Midbrain (tissue), 1 donor: ENCODE data around the gene TASP1.

Experiments
- DNase-seq: peaks from one replicate; lab custom pipeline; 2025; lab: John Stamatoyannopoulos, UW

TASP1 gene

GRCh38 chr20:13571662-13572061 lies 67.1 kb downstream of the TASP1 start:
- no peak for DNase-seq

DNA sequence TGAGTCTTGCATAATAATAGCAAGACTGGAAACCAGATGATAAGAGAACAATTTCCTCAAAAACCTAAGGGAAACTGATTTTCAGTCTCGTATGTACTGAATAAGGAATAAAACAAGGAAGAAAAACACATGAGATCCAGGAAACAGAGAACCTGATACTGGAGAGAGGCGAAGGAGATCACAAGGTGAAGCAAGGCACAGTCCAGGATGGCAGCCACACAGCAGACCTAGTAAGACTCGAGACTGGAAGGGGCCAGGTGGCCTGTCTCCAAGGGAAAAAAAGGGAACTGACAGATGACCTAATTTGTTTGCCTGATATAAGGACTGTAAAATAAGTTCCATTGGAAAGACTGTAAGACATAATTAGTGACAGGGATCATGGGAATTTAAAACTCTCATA lies 71.1 kb downstream of the TASP1 start:
- DNase-seq = no peak

DNA sequence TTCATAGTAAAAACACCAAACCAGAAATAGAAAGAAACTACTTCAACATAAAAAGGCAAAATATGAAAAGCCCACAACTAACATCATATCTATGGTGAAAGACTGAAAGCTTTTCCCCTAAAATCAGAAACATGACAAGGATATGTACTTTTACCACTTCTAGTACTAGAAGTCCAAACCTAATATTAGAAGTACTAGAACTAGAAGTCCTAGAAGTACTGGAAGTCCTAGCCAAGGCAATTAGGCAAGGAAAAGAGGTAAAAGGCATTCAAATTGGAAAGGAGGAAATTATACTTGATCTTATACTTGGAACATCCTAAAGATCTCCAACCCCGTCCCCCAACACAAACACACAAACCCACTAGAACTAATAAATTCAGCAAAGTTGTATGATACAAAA lies 74.9 kb downstream of the TASP1 start:
- DNase-seq = no peak

DNA sequence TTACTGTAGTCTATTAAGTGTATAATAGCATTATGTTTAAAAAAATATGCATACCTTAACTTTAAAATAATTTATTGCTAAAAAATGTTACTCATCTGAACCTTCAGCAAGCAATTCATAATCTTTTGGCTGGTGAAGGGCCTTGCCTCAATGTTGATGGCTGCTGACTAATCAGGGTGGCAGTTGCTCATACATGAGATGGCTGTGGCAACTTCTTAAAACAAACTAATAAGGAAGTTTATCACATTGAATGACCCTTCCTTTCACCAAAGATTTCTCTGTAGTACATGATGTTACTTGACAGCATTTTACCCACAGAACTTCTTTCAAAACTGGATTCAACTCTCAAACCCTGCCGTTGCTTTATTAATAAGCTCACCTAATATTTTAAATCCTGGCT lies 84.0 kb downstream of the TASP1 start:
- DNase-seq = no peak

- no peak for DNase-seq
These were observed 84.7 kb downstream of the TASP1 start for GRCh38 chr20:13554076-13554475.

DNA sequence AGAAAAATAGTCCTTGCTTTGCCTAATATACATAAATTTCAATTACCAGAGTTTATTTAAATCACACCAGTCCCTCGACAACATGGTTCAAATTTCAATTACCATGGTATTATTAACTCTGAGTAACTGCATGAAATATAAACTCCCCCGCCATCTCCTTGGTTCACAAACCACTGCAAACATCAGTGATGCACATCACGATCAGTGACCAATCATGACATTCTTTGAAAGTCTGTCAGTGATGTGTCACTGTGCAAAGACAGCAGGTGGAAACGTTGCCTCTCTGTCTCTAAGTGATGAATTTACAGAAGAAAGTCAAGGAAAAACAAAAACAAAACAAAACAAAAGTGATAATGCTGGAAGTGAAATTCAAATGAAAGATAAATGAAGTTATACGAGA lies 86.7 kb downstream of the TASP1 start:
- DNase-seq = no peak

DNA sequence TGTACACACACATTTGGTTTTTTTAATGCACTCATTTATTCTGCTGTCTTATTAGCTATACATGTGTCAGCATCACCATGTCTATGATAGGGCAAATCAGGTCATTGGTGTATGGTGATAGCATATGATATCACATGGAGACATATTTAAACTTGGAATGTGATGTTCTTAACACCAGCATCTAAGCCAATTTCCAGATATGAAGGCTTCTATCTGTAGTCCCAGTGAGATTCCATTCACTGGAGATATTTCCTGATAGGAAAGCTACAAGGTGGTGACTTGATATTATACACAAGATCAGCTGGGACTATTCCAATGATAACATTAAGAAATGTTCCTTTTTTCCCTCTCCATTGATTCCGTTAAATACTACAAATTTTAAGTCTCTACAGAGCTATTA lies 89.3 kb downstream of the TASP1 start:
- no peak for DNase-seq

GRCh38 chr20:13546497-13547131 lies 92.1 kb downstream of the TASP1 start:
- peak; percentile 53 for DNase-seq

DNA sequence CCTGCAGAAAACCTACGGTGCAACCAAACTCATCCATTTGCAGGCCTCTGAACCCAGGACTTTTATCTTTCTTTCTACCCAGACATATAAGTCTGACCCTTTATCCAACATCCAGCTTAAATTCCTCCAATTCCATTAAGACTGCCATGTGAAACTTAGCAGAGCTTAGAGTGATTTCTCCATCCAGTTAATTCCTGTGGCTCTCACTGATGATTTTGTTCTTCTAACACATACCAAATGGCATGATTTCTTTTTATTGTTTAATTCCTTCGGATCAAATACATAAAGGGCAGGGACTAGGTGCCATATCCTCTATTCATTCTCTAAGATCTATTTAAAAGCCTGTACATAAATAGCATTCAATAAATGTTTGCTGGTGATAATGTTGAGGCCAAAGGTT lies 92.9 kb downstream of the TASP1 start:
- DNase-seq = no peak

DNA sequence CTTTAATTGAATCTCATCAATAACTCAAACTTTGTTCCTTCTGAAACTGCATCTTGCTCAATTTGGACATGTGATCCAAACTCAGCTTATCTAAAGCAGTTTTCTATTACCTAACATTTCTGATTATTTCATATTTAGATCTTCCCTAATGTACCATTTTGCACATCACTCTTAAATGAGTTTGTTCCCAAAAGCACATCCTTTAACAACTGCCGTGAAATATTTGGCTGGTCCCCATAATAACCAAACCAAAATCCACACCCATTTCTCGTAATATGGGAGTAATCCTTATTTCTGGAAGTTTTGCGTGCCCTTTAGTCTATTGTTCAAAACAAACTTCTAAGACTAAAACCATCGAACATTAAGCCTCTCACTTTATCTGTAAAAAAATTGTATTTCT lies 94.9 kb downstream of the TASP1 start:
- DNase-seq = no peak

DNA sequence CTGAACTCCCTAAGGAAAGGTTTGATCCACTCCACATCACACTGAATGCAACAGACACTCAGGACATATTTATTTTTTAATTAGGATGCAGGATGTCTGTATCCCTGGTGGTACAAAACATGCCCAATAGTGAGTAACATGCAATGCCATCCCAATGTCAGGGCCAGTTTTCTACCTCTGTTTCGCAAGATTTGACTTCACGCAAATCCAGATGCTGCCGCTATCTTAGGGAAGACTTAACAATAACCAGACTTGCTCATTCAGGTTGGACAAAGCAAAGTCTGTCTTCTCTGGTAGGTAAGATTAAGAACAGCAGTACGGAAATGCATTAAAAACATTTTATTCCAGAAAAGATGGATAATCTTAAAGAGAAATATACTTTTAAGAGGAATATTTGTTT lies 103.1 kb downstream of the TASP1 start:
- DNase-seq = no peak

GRCh38 chr20:13533946-13534345 lies 104.8 kb downstream of the TASP1 start:
- no peak for DNase-seq

- no peak for DNase-seq
These were observed 108.6 kb downstream of the TASP1 start for GRCh38 chr20:13530146-13530545.

GRCh38 chr20:13526551-13526950 lies 112.2 kb downstream of the TASP1 start:
- DNase-seq = no peak

GRCh38 chr20:13525225-13525940 lies 113.3 kb downstream of the TASP1 start:
- DNase-seq = no peak

DNA sequence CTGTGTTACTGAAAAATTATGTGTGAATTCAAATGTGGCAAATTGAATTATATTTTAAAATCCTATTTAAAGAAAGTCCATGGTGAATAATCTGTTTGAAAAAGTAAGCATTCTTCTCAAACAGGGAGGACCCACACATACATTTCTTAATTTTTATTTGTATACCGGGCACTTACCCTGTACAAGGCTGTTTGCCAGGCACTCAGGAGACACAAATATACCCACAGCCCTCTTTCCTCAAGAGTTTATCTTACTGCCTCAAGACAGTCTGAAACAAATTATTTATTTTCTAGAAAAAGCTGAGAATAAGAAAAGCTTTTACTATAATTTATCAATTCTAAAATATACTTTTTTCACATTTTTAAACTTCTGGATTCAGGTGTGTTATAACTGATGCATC lies 114.4 kb downstream of the TASP1 start:
- DNase-seq = no peak

DNA sequence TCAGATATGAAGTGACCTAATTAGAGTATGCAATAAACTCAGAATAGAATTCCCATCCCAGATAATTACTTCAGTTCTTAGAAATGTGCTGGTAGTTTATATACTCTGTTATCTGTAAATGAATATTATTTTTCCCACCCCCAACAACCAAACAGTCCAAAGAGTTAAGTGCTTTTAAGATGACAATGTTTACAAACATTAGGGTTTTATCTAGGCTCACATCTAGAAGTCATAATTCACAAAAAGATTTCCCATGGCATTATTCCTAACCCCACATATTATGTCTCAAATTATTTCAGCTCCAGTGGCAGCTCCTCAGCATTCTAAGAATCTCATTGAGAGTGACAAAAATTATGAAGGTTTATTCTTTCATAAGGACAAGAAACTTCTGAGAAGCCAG lies 120.9 kb downstream of the TASP1 start:
- DNase-seq = no peak

DNA sequence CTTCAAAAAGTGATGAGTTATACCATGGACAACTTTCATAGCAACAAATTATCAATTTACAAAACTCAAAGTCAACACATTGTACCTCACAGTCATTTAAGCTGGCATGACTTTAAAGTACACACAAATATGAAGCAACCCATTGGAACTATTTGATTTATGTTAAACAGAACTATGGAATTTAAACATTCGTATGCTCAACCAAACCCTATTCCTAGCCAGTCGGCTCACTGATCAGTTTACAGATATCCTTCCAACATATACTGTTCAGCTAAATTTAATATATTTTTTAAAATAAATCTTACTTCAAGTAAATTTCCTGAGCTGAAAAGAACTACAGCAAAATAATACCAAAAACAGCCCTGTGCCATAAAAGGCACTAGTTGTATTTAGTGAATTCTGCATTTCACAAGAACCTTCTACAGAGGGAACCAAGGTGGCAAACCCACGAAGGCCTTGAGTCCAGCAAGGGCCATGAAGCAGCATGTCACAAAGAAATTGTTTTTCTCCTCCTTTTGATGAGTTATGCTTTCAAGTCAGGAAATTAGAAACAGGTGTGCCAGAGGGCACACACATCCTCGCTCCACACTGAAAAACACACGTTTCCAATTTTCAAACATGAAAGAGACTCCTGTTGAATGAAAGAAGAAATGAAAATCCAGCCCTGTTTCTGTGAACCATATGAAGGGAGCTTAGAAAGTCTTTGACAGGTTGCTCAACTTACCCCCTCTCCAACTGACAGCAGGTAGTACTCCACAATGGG lies 122.8 kb downstream of the TASP1 start:
- DNase-seq = no peak

DNA sequence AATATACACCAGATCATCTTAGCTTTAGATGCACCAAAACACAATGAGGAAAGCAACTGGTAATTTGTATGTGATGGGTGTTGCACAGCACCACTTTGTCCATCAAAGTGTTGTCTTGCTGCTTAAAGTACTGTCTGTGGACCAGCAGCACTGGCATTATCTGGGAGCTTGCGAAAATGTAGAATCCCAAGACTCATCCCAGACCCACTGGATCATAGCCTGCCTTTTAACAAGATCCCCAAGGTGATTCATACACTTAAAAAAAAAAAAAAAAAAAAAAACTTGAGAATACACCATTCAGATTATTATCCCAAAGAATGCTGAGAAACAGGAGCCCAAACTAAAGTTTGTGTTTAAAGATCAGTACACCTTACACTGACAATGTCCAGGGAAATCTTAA lies 123.4 kb downstream of the TASP1 start:
- no peak for DNase-seq

DNA sequence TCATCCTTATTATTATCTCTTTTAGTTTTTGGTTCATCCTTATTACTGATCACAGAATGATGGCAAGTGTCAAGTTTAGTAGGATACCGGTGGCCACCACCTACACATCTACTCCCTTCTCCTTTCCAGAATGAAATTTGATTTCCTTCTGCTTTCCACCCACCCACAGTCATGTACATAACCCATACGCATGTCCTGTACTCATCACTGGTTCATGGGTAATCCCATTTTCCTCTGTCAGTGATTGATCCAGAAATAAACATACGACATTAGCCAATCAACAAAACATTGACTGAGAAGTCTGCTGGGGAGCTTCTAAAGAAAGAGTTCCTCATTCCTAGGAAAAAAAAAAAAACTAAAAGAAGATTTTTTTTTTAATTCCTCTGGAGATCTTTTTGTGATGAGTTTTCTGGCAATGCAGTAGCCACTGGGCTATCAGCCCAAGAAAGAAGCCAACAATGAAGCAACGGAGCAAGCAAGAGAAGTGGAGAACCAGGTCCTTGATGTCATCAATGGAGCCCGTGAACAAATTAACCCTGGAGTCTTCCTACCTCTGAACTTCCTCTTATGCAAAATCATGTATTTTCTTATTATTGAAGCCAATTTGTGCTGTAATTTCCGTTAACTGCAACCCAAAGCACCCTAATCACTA lies 127.8 kb downstream of the TASP1 start:
- DNase-seq = peak; percentile 8

DNA sequence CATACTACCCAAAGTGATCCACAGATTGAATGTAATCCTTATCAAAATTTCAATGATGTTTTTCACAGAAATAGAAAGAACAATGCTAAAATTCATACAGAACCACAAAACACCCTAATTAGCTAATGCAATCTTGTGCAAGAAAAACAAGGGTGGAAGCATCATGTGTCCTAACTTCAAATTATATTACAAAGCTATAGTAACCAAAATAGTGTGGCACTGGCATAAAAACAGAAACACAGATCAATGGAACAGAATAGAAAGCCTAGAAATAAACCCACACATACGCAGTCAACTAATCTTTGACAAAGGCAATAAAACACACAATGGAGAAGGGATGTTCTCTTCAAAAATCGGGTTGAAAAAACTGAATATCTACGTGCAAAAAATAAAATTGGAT lies 131.1 kb downstream of the TASP1 start:
- DNase-seq = no peak

GRCh38 chr20:13501500-13501899 lies 137.2 kb downstream of the TASP1 start:
- no peak for DNase-seq

DNA sequence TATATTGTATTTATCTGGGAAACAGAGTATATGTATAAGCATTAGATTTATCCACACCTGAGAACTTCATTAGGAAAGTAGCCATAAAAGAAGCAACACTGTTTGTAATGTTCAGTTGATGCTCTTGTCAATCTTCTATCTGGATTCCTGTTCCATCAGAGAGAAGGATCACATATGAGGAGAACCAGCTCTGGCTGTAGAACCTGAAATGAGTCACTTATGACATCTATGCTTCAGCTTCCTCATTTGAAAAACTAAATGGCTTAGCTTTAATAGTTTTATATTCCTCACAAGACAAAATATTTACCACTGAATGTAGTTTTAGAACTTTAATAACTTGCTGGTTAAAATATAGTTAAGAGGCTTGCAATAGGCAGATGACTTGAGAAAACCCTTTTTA lies 144.7 kb downstream of the TASP1 start:
- no peak for DNase-seq
